Measurements from ENCODE around the gene BTBD9. TPM values are rescaled to one million over a fixed set of nuclear protein-coding genes. Genes with fewer than 3 reads are reported as not detected.

BTBD9 gene
- polyA plus RNA-seq, 4 donors: 5.1 to 10.2 (median 6.7) TPM

DNA sequence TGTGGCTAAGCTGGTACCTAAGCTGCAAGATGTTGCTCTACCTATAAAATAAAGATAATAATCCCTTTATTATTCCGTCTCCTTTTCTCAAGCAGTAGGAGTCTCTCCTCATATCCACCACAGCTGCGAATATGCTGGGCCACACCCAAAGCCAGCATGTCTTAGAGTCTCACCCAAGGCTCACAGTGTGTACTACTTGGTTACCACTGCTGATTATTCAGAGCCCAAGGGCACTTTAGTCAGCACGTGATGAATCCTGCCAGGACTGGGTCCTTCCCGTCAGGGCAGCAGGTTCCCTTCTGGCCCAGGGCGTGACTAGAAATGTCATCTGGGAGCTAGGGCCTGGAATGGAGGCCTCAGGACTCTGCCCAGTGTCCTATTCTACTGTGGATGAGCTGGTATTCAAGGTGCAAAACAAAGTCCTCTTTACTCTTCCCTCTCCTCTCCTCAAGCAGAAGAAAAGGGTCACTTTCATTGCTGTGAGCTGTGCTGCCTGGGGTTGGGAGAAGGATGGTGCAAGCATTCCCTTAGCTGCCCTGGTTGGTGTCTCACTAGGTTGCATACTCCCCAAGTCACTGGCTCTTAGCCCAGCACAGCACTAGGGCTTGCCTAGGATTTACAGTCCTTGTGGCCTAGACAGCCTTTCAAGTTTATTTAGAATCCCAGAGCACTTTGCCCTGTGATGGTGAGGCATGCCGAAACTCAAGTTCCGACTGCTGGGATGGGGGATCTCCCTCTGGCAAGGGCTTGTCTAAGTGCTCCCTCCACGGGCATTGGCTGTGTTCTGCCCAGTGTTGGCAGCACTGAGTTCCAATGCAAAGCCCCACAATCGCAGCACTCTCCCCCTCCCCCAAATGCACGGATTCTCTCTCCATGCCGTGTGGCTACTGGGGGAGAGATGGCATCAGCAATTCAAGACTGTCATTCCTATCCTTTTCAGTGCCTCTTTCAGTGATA, 320.2 kb downstream of the BTBD9 start:
- H3K9me3 ChIP-seq (ENCODE audit: control insufficient read depth in 2 of 2, insufficient read depth in 1 of 2, low read depth in 1 of 2, low read length in 1 of 2): peaks cover 0 to 5% of the 10 kb centered on the region in 2 donors
- no peak overlapping the region for H3K4me3 ChIP-seq (ENCODE audit: low read depth in 1 of 3, low read length in 3 of 3)
- H3K27ac ChIP-seq (ENCODE audit: low read depth in 1 of 3, low read length in 2 of 3): no peak overlapping the region
- DNase-seq (peak; percentile 11 to 29), FAIRE-seq (no peak)
- peaks cover 0 to 2% (median 0%) of the 10 kb centered on the region in 3 donors for H3K4me1 ChIP-seq (ENCODE audit: control insufficient read depth in 3 of 3, insufficient read depth in 2 of 3, low read depth in 1 of 3, low read length in 2 of 3)
- 84 to 91% (median 89%) methylated on average over 11 of the region's 11 CpGs for WGBS, 3 donors
- no peaks in the 10 kb centered on the region for H3K27me3 ChIP-seq (ENCODE audit: control insufficient read depth in 3 of 3, insufficient read depth in 3 of 3, low read length in 3 of 3)
- peaks cover 0 to 9% (median 3%) of the 10 kb centered on the region in 3 donors for H3K36me3 ChIP-seq (ENCODE audit: control insufficient read depth in 3 of 3, insufficient read depth in 2 of 3, low read depth in 1 of 3, low read length in 3 of 3)

GRCh38 chr6:38316099-38316868, 323.4 kb downstream of the BTBD9 start:
- peaks cover 0 to 5% of the 10 kb centered on the region in 2 donors for H3K9me3 ChIP-seq (ENCODE audit: control insufficient read depth in 2 of 2, insufficient read depth in 1 of 2, low read depth in 1 of 2, low read length in 1 of 2)
- WGBS, 3 donors: 45 to 74% (median 55%) methylated on average over 1 of the region's 1 CpG
- FAIRE-seq (peak; percentile 55), DNase-seq (no peak)
- no peaks in the 10 kb centered on the region for H3K27me3 ChIP-seq (ENCODE audit: control insufficient read depth in 3 of 3, insufficient read depth in 3 of 3, low read length in 3 of 3)
- no peak overlapping the region for H3K4me3 ChIP-seq (ENCODE audit: low read depth in 1 of 3, low read length in 3 of 3)
- H3K36me3 ChIP-seq (ENCODE audit: control insufficient read depth in 3 of 3, insufficient read depth in 2 of 3, low read depth in 1 of 3, low read length in 3 of 3): peaks cover 0 to 9% (median 0%) of the 10 kb centered on the region in 3 donors
- H3K4me1 ChIP-seq (ENCODE audit: control insufficient read depth in 3 of 3, insufficient read depth in 2 of 3, low read depth in 1 of 3, low read length in 2 of 3): peaks cover 0 to 2% (median 0%) of the 10 kb centered on the region in 3 donors
- no peak overlapping the region for H3K27ac ChIP-seq (ENCODE audit: low read depth in 1 of 3, low read length in 2 of 3)

DNA sequence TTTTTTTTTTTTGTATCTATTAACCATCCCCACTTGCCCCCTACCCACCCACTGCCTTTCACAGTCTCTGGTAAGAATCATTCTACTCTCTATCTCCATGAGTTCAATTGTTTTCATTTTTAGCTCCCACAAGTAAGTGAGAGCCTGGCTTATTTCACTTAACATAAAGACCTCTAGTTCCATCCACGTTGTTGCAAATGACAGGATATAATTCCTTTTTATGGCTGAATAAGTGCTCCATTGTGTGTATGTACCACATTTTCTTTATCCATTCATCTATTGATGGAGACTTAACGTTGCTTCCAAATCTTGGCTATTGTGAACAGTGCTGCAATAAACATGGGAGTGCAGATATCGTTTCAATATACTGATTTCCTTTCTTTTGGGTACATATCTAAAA, 328.5 kb downstream of the BTBD9 start:
- FAIRE-seq: no peak
- H3K9me3 ChIP-seq (ENCODE audit: control insufficient read depth in 2 of 2, insufficient read depth in 1 of 2, low read depth in 1 of 2, low read length in 1 of 2): no peaks in the 10 kb centered on the region
- H3K4me1 ChIP-seq (ENCODE audit: control insufficient read depth in 3 of 3, insufficient read depth in 2 of 3, low read depth in 1 of 3, low read length in 2 of 3): peaks cover 0 to 3% (median 0%) of the 10 kb centered on the region in 3 donors
- H3K36me3 ChIP-seq (ENCODE audit: control insufficient read depth in 3 of 3, insufficient read depth in 2 of 3, low read depth in 1 of 3, low read length in 3 of 3): no peaks in the 10 kb centered on the region
- 78 to 84% (median 81%) methylated on average over 3 of the region's 3 CpGs for WGBS, 3 donors
- no peaks in the 10 kb centered on the region for H3K27me3 ChIP-seq (ENCODE audit: control insufficient read depth in 3 of 3, insufficient read depth in 3 of 3, low read length in 3 of 3)
- no peak overlapping the region for H3K27ac ChIP-seq (ENCODE audit: low read depth in 1 of 3, low read length in 2 of 3)
- DNase-seq: no peak
- no peak overlapping the region for H3K4me3 ChIP-seq (ENCODE audit: low read depth in 1 of 3, low read length in 3 of 3)

DNA sequence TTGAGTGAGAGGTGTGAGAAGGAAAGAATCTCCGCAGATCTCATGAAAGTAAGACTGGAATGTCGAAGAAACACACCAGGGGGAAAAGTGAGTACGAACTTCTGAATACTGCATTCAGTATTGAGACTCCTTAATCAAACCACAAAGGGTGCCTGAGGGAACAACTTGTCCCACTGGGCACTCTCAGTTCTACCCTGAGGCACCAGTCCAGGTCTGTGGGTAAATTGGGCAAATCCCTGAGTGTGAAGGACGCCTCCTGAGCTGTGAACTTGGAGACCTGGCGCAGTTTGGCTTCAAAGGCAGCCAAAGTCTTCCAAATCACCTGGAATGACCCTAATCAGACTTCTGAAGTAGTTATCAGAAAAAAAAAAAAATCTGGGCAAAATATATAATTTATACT, 329.7 kb downstream of the BTBD9 start:
- H3K4me3 ChIP-seq (ENCODE audit: low read depth in 1 of 3, low read length in 3 of 3): no peak overlapping the region
- peaks cover 0 to 3% (median 0%) of the 10 kb centered on the region in 3 donors for H3K4me1 ChIP-seq (ENCODE audit: control insufficient read depth in 3 of 3, insufficient read depth in 2 of 3, low read depth in 1 of 3, low read length in 2 of 3)
- H3K9me3 ChIP-seq (ENCODE audit: control insufficient read depth in 2 of 2, insufficient read depth in 1 of 2, low read depth in 1 of 2, low read length in 1 of 2): no peaks in the 10 kb centered on the region
- no peak overlapping the region for H3K27ac ChIP-seq (ENCODE audit: low read depth in 1 of 3, low read length in 2 of 3)
- WGBS, 3 donors: 91 to 96% (median 95%) methylated on average over 5 of the region's 5 CpGs
- no peaks in the 10 kb centered on the region for H3K27me3 ChIP-seq (ENCODE audit: control insufficient read depth in 3 of 3, insufficient read depth in 3 of 3, low read length in 3 of 3)
- FAIRE-seq (no peak), DNase-seq (no peak)
- no peaks in the 10 kb centered on the region for H3K36me3 ChIP-seq (ENCODE audit: control insufficient read depth in 3 of 3, insufficient read depth in 2 of 3, low read depth in 1 of 3, low read length in 3 of 3)

GRCh38 chr6:38307740-38308139, 332.0 kb downstream of the BTBD9 start:
- no peak for FAIRE-seq
- no peak for DNase-seq

GRCh38 chr6:38306931-38307330, 332.8 kb downstream of the BTBD9 start:
- Histone ChIP-seq H3K27me3 (ENCODE audit: control insufficient read depth in 3 of 3, insufficient read depth in 3 of 3, low read length in 3 of 3) (no peaks in the 10 kb centered on the region), H3K4me3 (ENCODE audit: low read depth in 1 of 3, low read length in 3 of 3) (no peak overlapping the region), H3K27ac (ENCODE audit: low read depth in 1 of 3, low read length in 2 of 3) (no peak overlapping the region), H3K9me3 (ENCODE audit: control insufficient read depth in 2 of 2, insufficient read depth in 1 of 2, low read depth in 1 of 2, low read length in 1 of 2) (no peaks in the 10 kb centered on the region), H3K4me1 (ENCODE audit: control insufficient read depth in 3 of 3, insufficient read depth in 2 of 3, low read depth in 1 of 3, low read length in 2 of 3) (peaks cover 0 to 3% (median 0%) of the 10 kb centered on the region in 3 donors), H3K36me3 (ENCODE audit: control insufficient read depth in 3 of 3, insufficient read depth in 2 of 3, low read depth in 1 of 3, low read length in 3 of 3) (no peaks in the 10 kb centered on the region)
- FAIRE-seq (no peak), DNase-seq (no peak)

More at GRCh38 chr6:38307740-38308139, 332.0 kb downstream of the BTBD9 start:
- no peaks in the 10 kb centered on the region for H3K27me3 ChIP-seq (ENCODE audit: control insufficient read depth in 3 of 3, insufficient read depth in 3 of 3, low read length in 3 of 3)
- H3K36me3 ChIP-seq (ENCODE audit: control insufficient read depth in 3 of 3, insufficient read depth in 2 of 3, low read depth in 1 of 3, low read length in 3 of 3): no peaks in the 10 kb centered on the region
- H3K9me3 ChIP-seq (ENCODE audit: control insufficient read depth in 2 of 2, insufficient read depth in 1 of 2, low read depth in 1 of 2, low read length in 1 of 2): no peaks in the 10 kb centered on the region
- H3K4me3 ChIP-seq (ENCODE audit: low read depth in 1 of 3, low read length in 3 of 3): no peak overlapping the region
- no peak overlapping the region for H3K27ac ChIP-seq (ENCODE audit: low read depth in 1 of 3, low read length in 2 of 3)
- peaks cover 0 to 3% (median 0%) of the 10 kb centered on the region in 3 donors for H3K4me1 ChIP-seq (ENCODE audit: control insufficient read depth in 3 of 3, insufficient read depth in 2 of 3, low read depth in 1 of 3, low read length in 2 of 3)

GRCh38 chr6:38305995-38306681, 333.6 kb downstream of the BTBD9 start:
- 75 to 76% (median 76%) methylated on average over 4 of the region's 4 CpGs for WGBS, 3 donors
- peaks cover 0 to 3% (median 0%) of the 10 kb centered on the region in 3 donors for H3K4me1 ChIP-seq (ENCODE audit: control insufficient read depth in 3 of 3, insufficient read depth in 2 of 3, low read depth in 1 of 3, low read length in 2 of 3)
- H3K9me3 ChIP-seq (ENCODE audit: control insufficient read depth in 2 of 2, insufficient read depth in 1 of 2, low read depth in 1 of 2, low read length in 1 of 2): no peaks in the 10 kb centered on the region
- FAIRE-seq (no peak), DNase-seq (no peak)
- H3K36me3 ChIP-seq (ENCODE audit: control insufficient read depth in 3 of 3, insufficient read depth in 2 of 3, low read depth in 1 of 3, low read length in 3 of 3): no peaks in the 10 kb centered on the region
- no peak overlapping the region for H3K27ac ChIP-seq (ENCODE audit: low read depth in 1 of 3, low read length in 2 of 3)
- H3K27me3 ChIP-seq (ENCODE audit: control insufficient read depth in 3 of 3, insufficient read depth in 3 of 3, low read length in 3 of 3): no peaks in the 10 kb centered on the region
- H3K4me3 ChIP-seq (ENCODE audit: low read depth in 1 of 3, low read length in 3 of 3): no peak overlapping the region

- DNase-seq (no peak), FAIRE-seq (no peak)
- H3K27me3 ChIP-seq (ENCODE audit: control insufficient read depth in 3 of 3, insufficient read depth in 3 of 3, low read length in 3 of 3): no peaks in the 10 kb centered on the region
- H3K36me3 ChIP-seq (ENCODE audit: control insufficient read depth in 3 of 3, insufficient read depth in 2 of 3, low read depth in 1 of 3, low read length in 3 of 3): no peaks in the 10 kb centered on the region
- H3K4me3 ChIP-seq (ENCODE audit: low read depth in 1 of 3, low read length in 3 of 3): no peak overlapping the region
- peaks cover 0 to 3% (median 0%) of the 10 kb centered on the region in 3 donors for H3K4me1 ChIP-seq (ENCODE audit: control insufficient read depth in 3 of 3, insufficient read depth in 2 of 3, low read depth in 1 of 3, low read length in 2 of 3)
- 72 to 85% (median 84%) methylated on average over 2 of the region's 2 CpGs for WGBS, 3 donors
- no peak overlapping the region for H3K27ac ChIP-seq (ENCODE audit: low read depth in 1 of 3, low read length in 2 of 3)
- H3K9me3 ChIP-seq (ENCODE audit: control insufficient read depth in 2 of 2, insufficient read depth in 1 of 2, low read depth in 1 of 2, low read length in 1 of 2): no peaks in the 10 kb centered on the region
These were observed 336.9 kb downstream of the BTBD9 start for GRCh38 chr6:38302838-38303237.

Data from small intestine (tissue), 7 donors.